GM13977 (cell line): ENCODE measurements around the gene CDC42SE2.
A peak's percentile ranks its signal among the peaks of the same experiment; 100 is the strongest.

Source experiments
- DNase-seq: peaks from one replicate; pipeline ENCODE4 v3.0.0; 2012; ENCODE audit warnings: low spot score
- in situ Hi-C: fragments of 300-500 bp; cut with MboI; formaldehyde crosslinking; loops from one replicate; pipeline ENCODE4 v1.12.0; 2022; ENCODE audit warnings: low sequenced_read_pairs, low pct_unique_long_range_greater_than_20kb, mixed read lengths, inconsistent platforms; ENCODE audit not compliant: unreplicated experiment
- TF ChIP-seq, protein P1 (sequence below): IDR thresholded peaks from 2 replicates; pipeline ENCODE4 v1.5.1; 2012; ENCODE audit warnings: mild to moderate bottlenecking, control low read depth; ENCODE audit not compliant: insufficient read depth; ENCODE audit errors: extremely low read depth, missing control alignments

CDC42SE2 gene, protein sequence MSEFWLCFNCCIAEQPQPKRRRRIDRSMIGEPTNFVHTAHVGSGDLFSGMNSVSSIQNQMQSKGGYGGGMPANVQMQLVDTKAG

DNA sequence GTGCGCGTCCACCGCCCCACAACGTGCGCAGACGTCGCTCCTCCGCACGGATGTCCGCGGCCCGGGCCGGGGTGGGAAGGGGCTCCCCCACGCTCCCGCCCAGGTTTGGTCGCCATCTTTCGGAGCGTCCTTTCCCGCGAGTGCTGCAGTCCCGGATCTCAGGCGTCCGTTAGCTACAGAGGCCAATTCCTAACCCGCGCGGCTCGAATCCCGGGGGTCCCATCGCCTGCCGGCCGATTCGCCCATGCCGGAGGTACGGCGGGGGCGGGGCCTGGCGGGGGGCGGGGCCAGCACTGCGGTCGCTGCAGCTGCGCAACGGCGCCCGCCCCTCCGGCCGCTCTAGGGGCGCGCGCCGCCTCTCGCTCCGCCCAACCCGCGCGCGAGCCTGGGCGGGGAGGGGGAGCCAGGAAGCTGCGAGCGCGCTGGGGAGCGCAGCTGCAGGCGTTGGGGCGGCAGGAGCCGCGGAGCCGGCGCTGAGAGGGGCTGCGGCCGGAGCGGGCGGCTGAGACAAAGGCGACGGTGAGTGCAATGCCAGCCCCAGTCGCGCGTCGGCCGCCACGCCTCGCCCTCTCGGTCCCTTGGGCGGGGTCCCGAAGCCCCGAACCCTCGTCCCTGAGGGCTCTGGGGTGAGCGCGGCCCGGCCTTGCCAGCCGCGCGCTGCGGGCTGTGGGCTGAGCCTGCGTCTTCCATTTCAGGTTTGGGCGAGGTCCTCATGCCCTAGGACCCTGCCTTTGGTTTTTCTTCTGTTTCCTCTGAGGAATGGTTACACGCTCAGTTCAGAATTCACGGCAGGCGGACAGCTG, at the start of gene CDC42SE2:
TSS of gene CDC42SE2 (plus strand) at position 406 of the 803 bp plus-strand sequence. CDS start 95,441 bp downstream, outside the sequence.
- TF ChIP-seq, protein P1, sequence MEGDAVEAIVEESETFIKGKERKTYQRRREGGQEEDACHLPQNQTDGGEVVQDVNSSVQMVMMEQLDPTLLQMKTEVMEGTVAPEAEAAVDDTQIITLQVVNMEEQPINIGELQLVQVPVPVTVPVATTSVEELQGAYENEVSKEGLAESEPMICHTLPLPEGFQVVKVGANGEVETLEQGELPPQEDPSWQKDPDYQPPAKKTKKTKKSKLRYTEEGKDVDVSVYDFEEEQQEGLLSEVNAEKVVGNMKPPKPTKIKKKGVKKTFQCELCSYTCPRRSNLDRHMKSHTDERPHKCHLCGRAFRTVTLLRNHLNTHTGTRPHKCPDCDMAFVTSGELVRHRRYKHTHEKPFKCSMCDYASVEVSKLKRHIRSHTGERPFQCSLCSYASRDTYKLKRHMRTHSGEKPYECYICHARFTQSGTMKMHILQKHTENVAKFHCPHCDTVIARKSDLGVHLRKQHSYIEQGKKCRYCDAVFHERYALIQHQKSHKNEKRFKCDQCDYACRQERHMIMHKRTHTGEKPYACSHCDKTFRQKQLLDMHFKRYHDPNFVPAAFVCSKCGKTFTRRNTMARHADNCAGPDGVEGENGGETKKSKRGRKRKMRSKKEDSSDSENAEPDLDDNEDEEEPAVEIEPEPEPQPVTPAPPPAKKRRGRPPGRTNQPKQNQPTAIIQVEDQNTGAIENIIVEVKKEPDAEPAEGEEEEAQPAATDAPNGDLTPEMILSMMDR = no peak
- peak; percentile 90 for DNase-seq
- in situ Hi-C loops = no loop called here

DNA sequence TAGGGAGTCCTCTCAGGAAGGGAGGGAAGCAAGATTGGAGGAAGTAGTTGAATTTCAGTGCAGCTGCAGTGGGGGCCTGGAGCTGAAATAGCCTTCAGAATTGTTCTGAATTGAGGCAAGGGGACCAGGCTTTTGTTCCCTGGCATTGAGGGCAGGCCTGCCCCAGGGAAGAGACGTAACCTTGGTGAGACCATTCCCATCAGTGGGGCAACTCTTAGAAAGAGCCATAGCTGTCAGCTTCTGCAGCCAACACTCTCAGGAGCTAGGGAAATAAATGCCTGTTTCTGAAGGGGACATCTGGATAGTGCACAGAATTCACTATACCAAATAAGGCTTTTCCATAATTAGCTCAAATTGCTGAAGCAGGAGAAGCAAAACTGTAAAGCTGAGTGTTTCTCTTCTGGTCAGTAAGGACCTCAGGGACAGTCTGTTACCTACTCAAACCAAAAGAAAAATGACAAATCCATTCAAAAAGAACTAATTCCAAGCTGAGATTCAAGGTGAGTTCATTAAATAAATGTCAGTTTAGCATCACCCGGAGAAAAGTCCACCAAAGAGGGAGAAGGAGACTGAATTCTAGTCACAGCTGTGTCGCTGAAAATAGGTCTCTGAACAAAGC, 49.1 kb upstream of the CDC42SE2 start:
- TF ChIP-seq, protein P1 = no peak
- in situ Hi-C loops = no loop called here
- no peak for DNase-seq

DNA sequence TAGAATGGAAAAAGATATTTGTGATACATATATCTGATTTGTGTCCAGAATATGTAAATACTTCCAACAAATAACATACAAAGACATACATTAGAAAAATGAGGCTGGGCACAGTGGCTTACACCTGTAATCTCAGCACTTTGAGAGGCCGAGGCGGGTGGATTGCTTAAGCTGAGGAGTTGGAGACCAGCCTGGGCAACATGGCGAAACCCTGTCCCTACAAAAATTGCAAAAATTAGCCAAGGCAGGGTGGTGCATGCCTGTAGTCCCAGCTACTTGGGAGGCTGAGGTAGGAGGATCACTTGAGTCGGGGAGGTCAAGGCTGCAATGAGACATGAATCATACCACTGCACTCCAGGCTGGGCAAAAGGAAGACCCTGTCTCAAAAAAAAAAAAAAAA, 46.1 kb upstream of the CDC42SE2 start:
- in situ Hi-C loops = no loop called here
- DNase-seq = no peak
- TF ChIP-seq, protein P1 = no peak

DNA sequence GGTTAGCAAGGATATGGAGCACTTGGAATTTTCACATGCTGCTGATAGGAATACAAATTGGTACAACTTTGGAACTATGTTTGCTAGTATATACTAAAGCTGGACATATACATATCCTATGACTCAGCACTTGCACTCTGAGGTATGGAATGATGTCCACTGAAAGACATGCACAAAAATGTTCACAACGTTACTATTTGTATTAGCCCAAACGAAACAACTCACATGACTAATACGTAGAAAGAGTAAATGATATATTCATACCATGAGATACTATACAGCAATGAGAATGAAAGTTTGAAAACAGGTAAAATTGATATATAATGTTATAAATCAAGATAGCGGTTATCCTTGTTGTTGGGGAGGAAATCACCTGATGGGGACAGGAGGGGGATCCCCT, 45.5 kb upstream of the CDC42SE2 start:
- TF ChIP-seq, protein P1 = no peak
- DNase-seq = no peak
- in situ Hi-C loops = no loop called here

DNA sequence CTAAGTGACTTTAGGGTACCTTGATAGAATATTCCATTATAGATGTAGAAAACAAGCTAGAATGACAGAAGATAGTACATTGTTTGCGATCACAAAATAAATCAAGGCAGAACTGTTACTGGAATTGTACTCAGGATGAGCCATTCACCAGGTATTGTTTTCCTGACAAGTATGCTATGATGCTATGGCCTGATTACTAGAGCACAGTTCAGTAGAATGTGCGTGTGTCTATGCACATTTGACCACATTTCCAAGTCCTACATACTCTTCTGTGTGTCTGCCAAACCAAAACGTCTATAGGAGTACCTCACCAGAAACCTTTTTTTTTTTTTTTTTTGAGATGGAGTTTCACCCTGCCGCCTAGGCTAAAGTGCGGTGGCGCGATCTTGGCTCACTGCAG, 43.3 kb upstream of the CDC42SE2 start:
- no peak for DNase-seq
- in situ Hi-C loops = no loop called here
- TF ChIP-seq, protein P1 = no peak

DNA sequence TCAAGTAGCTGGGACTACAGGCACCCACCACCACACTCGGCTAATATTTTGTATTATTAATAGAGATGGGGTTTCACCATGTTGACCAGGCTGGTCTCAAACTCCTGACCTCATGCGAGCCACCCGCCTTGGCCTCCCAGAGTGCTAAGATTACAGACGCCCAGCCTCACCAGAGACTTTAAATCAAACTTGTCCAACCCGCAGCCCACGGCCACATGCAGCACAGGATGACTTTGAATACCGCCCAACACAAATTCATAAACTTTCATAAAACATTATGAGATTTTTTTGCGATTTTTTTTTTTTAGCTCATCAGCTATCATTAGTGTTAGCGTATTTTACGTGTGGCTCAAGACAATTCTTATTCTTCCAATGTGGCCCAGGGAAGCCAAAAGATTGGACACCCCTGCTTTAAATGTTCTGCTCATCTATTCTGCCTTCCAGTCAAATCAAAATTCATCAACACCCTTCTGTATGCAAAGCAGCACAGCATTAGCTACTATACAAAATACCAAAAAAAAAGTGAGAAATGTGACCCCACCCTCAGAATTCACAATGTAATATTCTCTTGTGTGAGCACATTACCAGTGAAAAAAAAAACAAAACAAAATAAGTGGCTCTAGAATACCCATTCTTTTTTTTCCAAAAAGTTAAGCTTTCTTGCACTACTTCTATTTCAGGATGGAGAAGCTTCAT, 42.7 kb upstream of the CDC42SE2 start:
- in situ Hi-C loops = no loop called here
- TF ChIP-seq, protein P1 = no peak
- DNase-seq = no peak
